AG09309 (cell line): Measurements from ENCODE around the gene UBB.

Experiments used
- DNase-seq: peaks from one replicate; pipeline ENCODE4 v3.0.0-alpha.2; 2010; ENCODE audit warnings: low read depth
- H3K4me3 ChIP-seq: 2 replicates; pipeline ENCODE4 v1.5.1; 2011; ENCODE audit warnings: mild to moderate bottlenecking, low read depth, low read length, moderate library complexity; ENCODE audit not compliant: control insufficient read depth
- CTCF ChIP-seq: IDR thresholded peaks from 2 replicates; pipeline ENCODE4 v1.5.1; 2011; ENCODE audit warnings: mild to moderate bottlenecking, low read depth, low read length, inconsistent platforms; ENCODE audit not compliant: insufficient read depth, control insufficient read depth; ENCODE audit errors: missing control alignments

Gene UBB

GRCh38 chr17:16364625-16365024, 16.3 kb upstream of the UBB start:
- TF ChIP-seq CTCF = no peak
- H3K4me3 ChIP-seq = no peak overlapping the region
- DNase-seq = no peak

- no peak for DNase-seq
- H3K4me3 ChIP-seq = no peak overlapping the region
- TF ChIP-seq CTCF = no peak
Observed at GRCh38 chr17:16371742-16372141, 9.1 kb upstream of the UBB start.

GRCh38 chr17:16374146-16374938, 6.5 kb upstream of the UBB start:
- TF ChIP-seq CTCF = no peak
- peak; percentile 70 for DNase-seq
- no peak overlapping the region for H3K4me3 ChIP-seq

- no peak for DNase-seq
- H3K4me3 ChIP-seq = no peak overlapping the region
- no peak for TF ChIP-seq CTCF
Observed at GRCh38 chr17:16377941-16378341, 3.0 kb upstream of the UBB start.

- H3K4me3 ChIP-seq = no peak overlapping the region
- TF ChIP-seq CTCF = no peak
- no peak for DNase-seq
Observed at GRCh38 chr17:16378636-16379282, 2.1 kb upstream of the UBB start.

- no peak for TF ChIP-seq CTCF
- DNase-seq = no peak
- no peak overlapping the region for H3K4me3 ChIP-seq
Observed at GRCh38 chr17:16379654-16380053, 1.2 kb upstream of the UBB start.
